GM23248 (cell line): ENCODE results near the gene IDI2.

Experiments
- EZH2 ChIP-seq: fragments of 200-600 bp; sonication (generic); IDR thresholded peaks from 2 replicates; pipeline ENCODE4 v1.6.1; 2018; ENCODE audit warnings: antibody characterized with exemption, mild to moderate bottlenecking; ENCODE audit not compliant: insufficient read depth, poor library complexity, severe bottlenecking
- EZH2phosphoT487 ChIP-seq: fragments of 200-600 bp; sonication (generic); IDR thresholded peaks from 2 replicates; pipeline ENCODE4 v1.6.1; 2018; ENCODE audit warnings: antibody characterized with exemption, moderate library complexity, mild to moderate bottlenecking, low read depth; ENCODE audit not compliant: insufficient read depth

GRCh38 chr10:1006573-1006972, 19.1 kb downstream of the IDI2 start:
- TF ChIP-seq EZH2 (no peak), EZH2phosphoT487 (no peak)
